Measurements from ENCODE around the gene KCNRG.

Gene KCNRG

DNA sequence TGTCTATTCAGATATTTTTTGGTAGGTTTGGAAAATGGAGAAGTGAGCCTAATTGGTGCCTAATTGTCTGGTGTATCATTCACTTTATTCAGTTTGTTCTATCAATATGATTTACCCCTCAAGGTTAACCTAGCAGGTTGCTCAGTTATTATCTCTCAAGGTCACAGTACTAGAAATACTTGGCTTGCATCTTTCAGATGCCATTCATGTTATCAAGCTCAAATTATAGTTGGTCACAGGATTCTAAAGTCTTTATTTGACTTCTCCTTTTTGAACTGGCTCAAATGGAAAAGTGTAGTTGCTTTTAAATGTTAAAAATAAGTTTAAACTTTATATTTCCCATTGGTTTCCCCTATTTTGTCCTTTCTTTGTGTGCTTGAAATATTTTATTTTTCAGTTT lies 2.6 kb downstream of the KCNRG start:
- TF ChIP-seq CTCF (conservative IDR thresholded peaks at IDR 0.05; ENCODE audit: low read depth) = no peak

GRCh38 chr13:50025436-50025835 lies 10.2 kb downstream of the KCNRG start:
- CTCF ChIA-PET = no interaction called here
- no peak overlapping the region for H3K27ac ChIP-seq
- POLR2A ChIA-PET (ENCODE audit: low non-redundant PET) = no interaction called here
- DNase-seq (ENCODE audit: low spot score) = no peak
- no peak for TF ChIP-seq CTCF (conservative IDR thresholded peaks at IDR 0.05; ENCODE audit: low read depth)

More for the DNA sequence above, 2.6 kb downstream of the KCNRG start:
- no peak overlapping the region for H3K27ac ChIP-seq
- ChIA-PET CTCF (interaction anchor here (0.6 kb wide), 1 partner anchor 636 kb away, joined by 3 read pairs; no protein-coding TSS in a partner anchor), POLR2A (ENCODE audit: low non-redundant PET) (no interaction called here)
- DNase-seq (ENCODE audit: low spot score) = no peak

DNA sequence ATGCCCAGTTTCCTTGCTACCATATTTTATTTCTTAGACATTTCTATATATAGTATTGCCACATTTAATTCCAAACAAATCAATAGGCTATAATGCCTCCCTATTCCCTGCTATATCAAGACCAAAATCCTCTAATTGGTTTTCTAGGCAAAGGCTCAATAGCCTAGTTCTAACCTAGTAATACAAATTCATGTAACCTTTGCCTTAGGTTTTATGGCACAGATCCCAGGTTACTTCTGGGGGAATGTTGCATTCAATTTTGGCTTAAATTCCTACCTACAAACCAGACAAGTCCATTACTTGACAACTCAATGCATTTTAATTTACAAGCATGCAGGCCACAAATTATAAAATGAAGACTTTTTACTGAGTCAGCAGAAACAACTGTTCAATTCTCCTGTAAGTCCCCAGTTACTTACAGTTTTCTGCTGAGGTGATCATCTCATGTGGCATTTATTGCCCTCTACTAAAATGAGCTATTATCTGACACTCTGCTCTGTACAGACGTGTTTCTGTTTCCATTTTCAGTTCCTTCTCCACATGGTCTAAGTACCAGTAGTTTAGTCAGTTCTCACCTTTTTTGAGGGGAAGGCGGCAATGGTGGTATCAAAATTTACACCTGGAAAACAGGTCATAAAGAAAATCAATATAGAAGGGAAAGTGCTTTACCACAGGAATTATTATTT lies 11.7 kb downstream of the KCNRG start:
- CTCF ChIA-PET = no interaction called here
- no peak for DNase-seq (ENCODE audit: low spot score)
- no peak for TF ChIP-seq CTCF (conservative IDR thresholded peaks at IDR 0.05; ENCODE audit: low read depth)
- no peak overlapping the region for H3K27ac ChIP-seq
- POLR2A ChIA-PET (ENCODE audit: low non-redundant PET) = no interaction called here

- no peak overlapping the region for H3K27ac ChIP-seq
- TF ChIP-seq CTCF (conservative IDR thresholded peaks at IDR 0.05; ENCODE audit: low read depth) = no peak
- CTCF ChIA-PET = no interaction called here
- no peak for DNase-seq (ENCODE audit: low spot score)
- POLR2A ChIA-PET (ENCODE audit: low non-redundant PET) = no interaction called here
These were observed 15.1 kb downstream of the KCNRG start for GRCh38 chr13:50030315-50030714.

DNA sequence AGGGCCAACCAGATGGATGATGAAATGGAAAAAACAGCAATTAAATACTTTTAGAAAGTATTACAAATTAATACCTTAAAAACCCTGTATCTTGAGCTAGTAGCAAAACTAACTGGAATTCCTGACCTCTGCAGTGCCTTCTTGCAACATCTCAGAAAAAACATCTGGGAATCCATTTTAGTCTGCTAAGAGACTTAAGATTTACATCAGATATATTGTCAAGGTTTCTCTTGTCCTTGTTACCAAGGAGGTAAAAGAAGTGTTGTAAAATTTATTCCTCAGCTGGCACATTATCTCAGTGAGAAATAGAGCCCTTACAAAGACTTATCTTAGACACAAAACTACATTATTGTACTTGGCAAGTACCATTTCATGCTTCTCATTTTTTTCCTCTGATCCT lies 18.5 kb downstream of the KCNRG start:
- TF ChIP-seq CTCF (conservative IDR thresholded peaks at IDR 0.05; ENCODE audit: low read depth) = no peak
- no peak overlapping the region for H3K27ac ChIP-seq
- no peak for DNase-seq (ENCODE audit: low spot score)
- CTCF ChIA-PET = interaction anchor here (0.9 kb wide), 1 partner anchor 13 kb away, joined by 3 read pairs; no protein-coding TSS in a partner anchor
- POLR2A ChIA-PET (ENCODE audit: low non-redundant PET) = no interaction called here

- CTCF ChIA-PET = no interaction called here
These were observed 22.5 kb downstream of the KCNRG start for GRCh38 chr13:50037788-50038187.

More at GRCh38 chr13:50037788-50038187, 22.5 kb downstream of the KCNRG start:
- no peak overlapping the region for H3K27ac ChIP-seq
- POLR2A ChIA-PET (ENCODE audit: low non-redundant PET) = no interaction called here
- TF ChIP-seq CTCF (conservative IDR thresholded peaks at IDR 0.05; ENCODE audit: low read depth) = no peak
- DNase-seq (ENCODE audit: low spot score) = no peak

All from RWPE1 (cell line).